GM18505 (cell line): ENCODE measurements around the gene CDK1.

ENCODE experiments used
- ATAC-seq: cut with Tn5 transposase; IDR thresholded peaks from one replicate; pipeline ENCODE4 v1.9.1; 2021; ENCODE audit not compliant: unreplicated experiment
- POLR2A ChIP-seq: IDR thresholded peaks from 4 replicates; pipeline ENCODE4 v1.6.1; 2011; ENCODE audit warnings: borderline replicate concordance; ENCODE audit not compliant: insufficient read depth, insufficient read length; ENCODE audit errors: extremely low read depth

The CDK1 gene

GRCh38 chr10:60795465-60796202 is 17.4 kb downstream of the CDK1 start:
- no peak for ATAC-seq
- TF ChIP-seq POLR2A = no peak

GRCh38 chr10:60796481-60796880 is 18.2 kb downstream of the CDK1 start:
- TF ChIP-seq POLR2A = no peak
- no peak for ATAC-seq

GRCh38 chr10:60797200-60797599 is 18.9 kb downstream of the CDK1 start:
- no peak for ATAC-seq
- TF ChIP-seq POLR2A = no peak

GRCh38 chr10:60798031-60798430 is 19.8 kb downstream of the CDK1 start:
- no peak for TF ChIP-seq POLR2A
- no peak for ATAC-seq

- ATAC-seq = no peak
- TF ChIP-seq POLR2A = no peak
Measured at GRCh38 chr10:60798870-60799269, 20.6 kb downstream of the CDK1 start.

GRCh38 chr10:60799971-60800650 is 21.8 kb downstream of the CDK1 start:
- no peak for ATAC-seq
- no peak for TF ChIP-seq POLR2A

- no peak for ATAC-seq
- no peak for TF ChIP-seq POLR2A
Measured at GRCh38 chr10:60800918-60801317, 22.6 kb downstream of the CDK1 start.

GRCh38 chr10:60801522-60801921 is 23.2 kb downstream of the CDK1 start:
- ATAC-seq = no peak

GRCh38 chr10:60803433-60803832 is 25.2 kb downstream of the CDK1 start:
- no peak for ATAC-seq
- TF ChIP-seq POLR2A = no peak

More at GRCh38 chr10:60801522-60801921, 23.2 kb downstream of the CDK1 start:
- TF ChIP-seq POLR2A = no peak

GRCh38 chr10:60803865-60804264 is 25.6 kb downstream of the CDK1 start:
- no peak for ATAC-seq
- no peak for TF ChIP-seq POLR2A

- ATAC-seq = no peak
- TF ChIP-seq POLR2A = no peak
Measured at GRCh38 chr10:60806921-60807320, 28.6 kb downstream of the CDK1 start.

GRCh38 chr10:60807499-60807898 is 29.2 kb downstream of the CDK1 start:
- no peak for TF ChIP-seq POLR2A
- ATAC-seq = no peak

- ATAC-seq = no peak
- TF ChIP-seq POLR2A = no peak
Measured at GRCh38 chr10:60808036-60808435, 29.8 kb downstream of the CDK1 start.

GRCh38 chr10:60809157-60809556 is 30.9 kb downstream of the CDK1 start:
- no peak for TF ChIP-seq POLR2A
- no peak for ATAC-seq
